ENCODE data around the gene KDM3A.

Gene KDM3A

GRCh38 chr2:86413296-86414094 lies 27.7 kb upstream of the KDM3A start:
- POLR2A ChIA-PET (ENCODE audit: low non-redundant PET) = no interaction called here
- no peak for TF ChIP-seq CTCF (conservative IDR thresholded peaks at IDR 0.05; ENCODE audit: low read depth)
- CTCF ChIA-PET = no interaction called here
- no peak for DNase-seq (ENCODE audit: low spot score)
- H3K27ac ChIP-seq = no peak overlapping the region

- no peak for TF ChIP-seq CTCF (conservative IDR thresholded peaks at IDR 0.05; ENCODE audit: low read depth)
- CTCF ChIA-PET = interaction anchor here (0.7 kb wide), 1 partner anchor 14 kb away, joined by 4 read pairs; no protein-coding TSS in a partner anchor
- POLR2A ChIA-PET (ENCODE audit: low non-redundant PET) = no interaction called here
These were observed 26.2 kb upstream of the KDM3A start for GRCh38 chr2:86414996-86415395.

GRCh38 chr2:86416146-86416545 lies 25.0 kb upstream of the KDM3A start:
- POLR2A ChIA-PET (ENCODE audit: low non-redundant PET) = no interaction called here

More at GRCh38 chr2:86414996-86415395, 26.2 kb upstream of the KDM3A start:
- peak; percentile 40 for DNase-seq (ENCODE audit: low spot score)
- H3K27ac ChIP-seq = no peak overlapping the region

GRCh38 chr2:86417961-86418360 lies 23.2 kb upstream of the KDM3A start:
- POLR2A ChIA-PET (ENCODE audit: low non-redundant PET) = no interaction called here
- CTCF ChIA-PET = no interaction called here
- DNase-seq (ENCODE audit: low spot score) = peak; percentile 54
- H3K27ac ChIP-seq = no peak overlapping the region
- TF ChIP-seq CTCF (conservative IDR thresholded peaks at IDR 0.05; ENCODE audit: low read depth) = no peak

More at GRCh38 chr2:86416146-86416545, 25.0 kb upstream of the KDM3A start:
- TF ChIP-seq CTCF (conservative IDR thresholded peaks at IDR 0.05; ENCODE audit: low read depth) = no peak
- DNase-seq (ENCODE audit: low spot score) = no peak
- H3K27ac ChIP-seq = no peak overlapping the region
- CTCF ChIA-PET = interaction anchor here (0.7 kb wide), 1 partner anchor 477 kb away, joined by 3 read pairs; no protein-coding TSS in a partner anchor

GRCh38 chr2:86420913-86421312 lies 20.3 kb upstream of the KDM3A start:
- TF ChIP-seq CTCF (conservative IDR thresholded peaks at IDR 0.05; ENCODE audit: low read depth) = no peak
- no peak for DNase-seq (ENCODE audit: low spot score)
- ChIA-PET POLR2A (ENCODE audit: low non-redundant PET) (no interaction called here), CTCF (no interaction called here)
- H3K27ac ChIP-seq = no peak overlapping the region

- H3K27ac ChIP-seq = no peak overlapping the region
- TF ChIP-seq CTCF (conservative IDR thresholded peaks at IDR 0.05; ENCODE audit: low read depth) = no peak
- ChIA-PET POLR2A (ENCODE audit: low non-redundant PET) (no interaction called here), CTCF (interaction anchor here (0.6 kb wide), 1 partner anchor 213 kb away, joined by 3 read pairs; no protein-coding TSS in a partner anchor)
- no peak for DNase-seq (ENCODE audit: low spot score)
These were observed 14.9 kb upstream of the KDM3A start for GRCh38 chr2:86426271-86426670.

All from RWPE1 (cell line).